ENCODE measurements around the gene SLC9A7. TPM values are rescaled to one million over a fixed set of nuclear protein-coding genes. Genes with fewer than 3 reads are reported as not detected.

Gene SLC9A7
- total and polyA plus RNA-seq, 2 donors from 2014 or later, result 2.4 to 16.1 TPM

GRCh38 chrX:46637938-46638337 lies 121.0 kb downstream of the SLC9A7 start:
- H3K27me3 ChIP-seq (ENCODE audit: control insufficient read depth, insufficient read depth, low read length), result no peaks in the 10 kb centered on the region
- FAIRE-seq (no peak), DNase-seq (no peak)
- H3K27ac ChIP-seq (ENCODE audit: low read depth in 2 of 2, low read length in 2 of 2), result no peak overlapping the region
- no peaks in the 10 kb centered on the region for H3K4me1 ChIP-seq (ENCODE audit: control insufficient read depth in 2 of 3, insufficient read depth in 2 of 3, low read depth in 1 of 3, low read length in 3 of 3)
- no peaks in the 10 kb centered on the region for H3K36me3 ChIP-seq (ENCODE audit: control insufficient read depth in 2 of 3, insufficient read depth in 3 of 3, low read length in 3 of 3)
- no peak for TF ChIP-seq CTCF (IDR thresholded peaks at IDR 0.05; ENCODE audit: borderline replicate concordance, extremely low read depth, insufficient read depth)
- H3K9ac ChIP-seq (ENCODE audit: low read length in 3 of 3), result no peak overlapping the region
- intact Hi-C loops (cut with DNase I), result no loop called here
- no peak overlapping the region for H3K4me3 ChIP-seq (ENCODE audit: low read length in 3 of 3)
- H3K9me3 ChIP-seq (ENCODE audit: control insufficient read depth in 2 of 3, insufficient read depth in 1 of 3, low read length in 3 of 3), result no peaks in the 10 kb centered on the region

- intact Hi-C loops (cut with DNase I), result no loop called here
- H3K27ac ChIP-seq (ENCODE audit: low read depth in 2 of 2, low read length in 2 of 2), result no peak overlapping the region
- no peaks in the 10 kb centered on the region for H3K27me3 ChIP-seq (ENCODE audit: control insufficient read depth, insufficient read depth, low read length)
- FAIRE-seq, result no peak
- no peaks in the 10 kb centered on the region for H3K9me3 ChIP-seq (ENCODE audit: control insufficient read depth in 2 of 3, insufficient read depth in 1 of 3, low read length in 3 of 3)
- H3K36me3 ChIP-seq (ENCODE audit: control insufficient read depth in 2 of 3, insufficient read depth in 3 of 3, low read length in 3 of 3), result no peaks in the 10 kb centered on the region
- H3K4me3 ChIP-seq (ENCODE audit: low read length in 3 of 3), result no peak overlapping the region
- TF ChIP-seq CTCF (IDR thresholded peaks at IDR 0.05; ENCODE audit: borderline replicate concordance, extremely low read depth, insufficient read depth), result no peak
- DNase-seq, result no peak
- H3K9ac ChIP-seq (ENCODE audit: low read length in 3 of 3), result no peak overlapping the region
- no peaks in the 10 kb centered on the region for H3K4me1 ChIP-seq (ENCODE audit: control insufficient read depth in 2 of 3, insufficient read depth in 2 of 3, low read depth in 1 of 3, low read length in 3 of 3)
Observed at GRCh38 chrX:46636223-46636622, 122.7 kb downstream of the SLC9A7 start.

GRCh38 chrX:46635186-46635585 lies 123.7 kb downstream of the SLC9A7 start:
- Histone ChIP-seq H3K9me3 (ENCODE audit: control insufficient read depth in 2 of 3, insufficient read depth in 1 of 3, low read length in 3 of 3) (no peaks in the 10 kb centered on the region), H3K27me3 (ENCODE audit: control insufficient read depth, insufficient read depth, low read length) (no peaks in the 10 kb centered on the region), H3K27ac (ENCODE audit: low read depth in 2 of 2, low read length in 2 of 2) (no peak overlapping the region), H3K4me3 (ENCODE audit: low read length in 3 of 3) (no peak overlapping the region), H3K9ac (ENCODE audit: low read length in 3 of 3) (no peak overlapping the region), H3K4me1 (ENCODE audit: control insufficient read depth in 2 of 3, insufficient read depth in 2 of 3, low read depth in 1 of 3, low read length in 3 of 3) (no peaks in the 10 kb centered on the region), H3K36me3 (ENCODE audit: control insufficient read depth in 2 of 3, insufficient read depth in 3 of 3, low read length in 3 of 3) (no peaks in the 10 kb centered on the region)
- FAIRE-seq (no peak), DNase-seq (no peak)
- intact Hi-C loops (cut with DNase I), result no loop called here
- TF ChIP-seq CTCF (IDR thresholded peaks at IDR 0.05; ENCODE audit: borderline replicate concordance, extremely low read depth, insufficient read depth), result no peak

- Histone ChIP-seq H3K4me3 (ENCODE audit: low read length in 3 of 3) (no peak overlapping the region), H3K4me1 (ENCODE audit: control insufficient read depth in 2 of 3, insufficient read depth in 2 of 3, low read depth in 1 of 3, low read length in 3 of 3) (no peaks in the 10 kb centered on the region), H3K9me3 (ENCODE audit: control insufficient read depth in 2 of 3, insufficient read depth in 1 of 3, low read length in 3 of 3) (no peaks in the 10 kb centered on the region), H3K27ac (ENCODE audit: low read depth in 2 of 2, low read length in 2 of 2) (no peak overlapping the region), H3K27me3 (ENCODE audit: control insufficient read depth, insufficient read depth, low read length) (no peaks in the 10 kb centered on the region), H3K9ac (ENCODE audit: low read length in 3 of 3) (no peak overlapping the region), H3K36me3 (ENCODE audit: control insufficient read depth in 2 of 3, insufficient read depth in 3 of 3, low read length in 3 of 3) (no peaks in the 10 kb centered on the region)
- no peak for TF ChIP-seq CTCF (IDR thresholded peaks at IDR 0.05; ENCODE audit: borderline replicate concordance, extremely low read depth, insufficient read depth)
- intact Hi-C loops (cut with DNase I), result no loop called here
- FAIRE-seq (no peak), DNase-seq (no peak)
Observed at GRCh38 chrX:46634577-46634976, 124.3 kb downstream of the SLC9A7 start.
